Neural cell (in vitro differentiated cells): ENCODE results near the gene DOCK2.

Experiments
- EP300 ChIP-seq: fragments of 450-650 bp; conservative IDR thresholded peaks from 2 replicates; pipeline ENCODE4 v1.6.1; 2014; ENCODE audit warnings: antibody characterized with exemption, mild to moderate bottlenecking, moderate library complexity; ENCODE audit not compliant: poor library complexity, severe bottlenecking
- EZH2 ChIP-seq: fragments of 200-600, 300-800 bp; shearing (Covaris generic), sonication (generic); IDR thresholded peaks from 2 replicates; pipeline ENCODE4 v1.6.1; 2014; ENCODE audit warnings: antibody characterized with exemption, low read length, borderline replicate concordance, mild to moderate bottlenecking; ENCODE audit not compliant: insufficient read depth, poor library complexity, severe bottlenecking
- POLR2AphosphoS5 ChIP-seq: IDR thresholded peaks from 2 replicates; pipeline ENCODE4 v1.6.1; 2012
- TF ChIP-seq, protein P1 (sequence below): IDR thresholded peaks from 2 replicates; pipeline ENCODE4 v1.6.1; 2012; ENCODE audit warnings: borderline replicate concordance
- TF ChIP-seq, protein P2 (sequence below): fragments of 450-650 bp; IDR thresholded peaks from 2 replicates; pipeline ENCODE4 v1.5.1; 2014; ENCODE audit warnings: antibody characterized with exemption, mild to moderate bottlenecking, moderate library complexity; ENCODE audit not compliant: poor library complexity, severe bottlenecking

DNA sequence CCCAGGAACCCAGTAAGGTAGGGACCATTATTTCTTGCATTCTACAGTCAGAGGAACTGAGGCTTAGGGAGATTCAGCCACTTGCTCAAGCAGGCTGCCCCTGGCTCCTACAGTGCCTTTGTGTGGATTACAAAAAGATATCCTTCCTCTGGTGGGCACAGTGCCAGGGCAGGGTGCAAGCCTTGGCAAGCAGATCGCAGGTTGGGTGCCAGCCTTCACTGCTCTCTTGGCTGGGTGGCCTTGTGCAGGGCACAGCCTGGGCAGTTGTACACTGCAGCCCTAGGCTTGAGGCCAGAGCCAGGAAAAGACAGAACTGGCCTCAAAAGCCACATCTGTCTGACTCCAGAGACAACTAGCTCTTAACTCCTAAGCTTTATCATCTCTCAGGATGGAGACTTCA lies 15.0 kb downstream of the DOCK2 start:
- TF ChIP-seq EZH2 (no peak), EP300 (no peak), POLR2AphosphoS5 (no peak)
- TF ChIP-seq, protein P1, sequence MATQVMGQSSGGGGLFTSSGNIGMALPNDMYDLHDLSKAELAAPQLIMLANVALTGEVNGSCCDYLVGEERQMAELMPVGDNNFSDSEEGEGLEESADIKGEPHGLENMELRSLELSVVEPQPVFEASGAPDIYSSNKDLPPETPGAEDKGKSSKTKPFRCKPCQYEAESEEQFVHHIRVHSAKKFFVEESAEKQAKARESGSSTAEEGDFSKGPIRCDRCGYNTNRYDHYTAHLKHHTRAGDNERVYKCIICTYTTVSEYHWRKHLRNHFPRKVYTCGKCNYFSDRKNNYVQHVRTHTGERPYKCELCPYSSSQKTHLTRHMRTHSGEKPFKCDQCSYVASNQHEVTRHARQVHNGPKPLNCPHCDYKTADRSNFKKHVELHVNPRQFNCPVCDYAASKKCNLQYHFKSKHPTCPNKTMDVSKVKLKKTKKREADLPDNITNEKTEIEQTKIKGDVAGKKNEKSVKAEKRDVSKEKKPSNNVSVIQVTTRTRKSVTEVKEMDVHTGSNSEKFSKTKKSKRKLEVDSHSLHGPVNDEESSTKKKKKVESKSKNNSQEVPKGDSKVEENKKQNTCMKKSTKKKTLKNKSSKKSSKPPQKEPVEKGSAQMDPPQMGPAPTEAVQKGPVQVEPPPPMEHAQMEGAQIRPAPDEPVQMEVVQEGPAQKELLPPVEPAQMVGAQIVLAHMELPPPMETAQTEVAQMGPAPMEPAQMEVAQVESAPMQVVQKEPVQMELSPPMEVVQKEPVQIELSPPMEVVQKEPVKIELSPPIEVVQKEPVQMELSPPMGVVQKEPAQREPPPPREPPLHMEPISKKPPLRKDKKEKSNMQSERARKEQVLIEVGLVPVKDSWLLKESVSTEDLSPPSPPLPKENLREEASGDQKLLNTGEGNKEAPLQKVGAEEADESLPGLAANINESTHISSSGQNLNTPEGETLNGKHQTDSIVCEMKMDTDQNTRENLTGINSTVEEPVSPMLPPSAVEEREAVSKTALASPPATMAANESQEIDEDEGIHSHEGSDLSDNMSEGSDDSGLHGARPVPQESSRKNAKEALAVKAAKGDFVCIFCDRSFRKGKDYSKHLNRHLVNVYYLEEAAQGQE, result no peak
- TF ChIP-seq, protein P2, sequence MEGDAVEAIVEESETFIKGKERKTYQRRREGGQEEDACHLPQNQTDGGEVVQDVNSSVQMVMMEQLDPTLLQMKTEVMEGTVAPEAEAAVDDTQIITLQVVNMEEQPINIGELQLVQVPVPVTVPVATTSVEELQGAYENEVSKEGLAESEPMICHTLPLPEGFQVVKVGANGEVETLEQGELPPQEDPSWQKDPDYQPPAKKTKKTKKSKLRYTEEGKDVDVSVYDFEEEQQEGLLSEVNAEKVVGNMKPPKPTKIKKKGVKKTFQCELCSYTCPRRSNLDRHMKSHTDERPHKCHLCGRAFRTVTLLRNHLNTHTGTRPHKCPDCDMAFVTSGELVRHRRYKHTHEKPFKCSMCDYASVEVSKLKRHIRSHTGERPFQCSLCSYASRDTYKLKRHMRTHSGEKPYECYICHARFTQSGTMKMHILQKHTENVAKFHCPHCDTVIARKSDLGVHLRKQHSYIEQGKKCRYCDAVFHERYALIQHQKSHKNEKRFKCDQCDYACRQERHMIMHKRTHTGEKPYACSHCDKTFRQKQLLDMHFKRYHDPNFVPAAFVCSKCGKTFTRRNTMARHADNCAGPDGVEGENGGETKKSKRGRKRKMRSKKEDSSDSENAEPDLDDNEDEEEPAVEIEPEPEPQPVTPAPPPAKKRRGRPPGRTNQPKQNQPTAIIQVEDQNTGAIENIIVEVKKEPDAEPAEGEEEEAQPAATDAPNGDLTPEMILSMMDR, result no peak
